GM12873 (cell line): Measurements from ENCODE around the gene CAMP.

Source experiments
- CTCF ChIP-seq: IDR thresholded peaks from 2 replicates; pipeline ENCODE4 v1.5.1; 2012; ENCODE audit warnings: low read depth, mild to moderate bottlenecking, moderate library complexity, low read length, control low read depth; ENCODE audit not compliant: insufficient read depth; ENCODE audit errors: missing control alignments

The CAMP gene

GRCh38 chr3:48215876-48216275 lies 7.4 kb upstream of the CAMP start:
- TF ChIP-seq CTCF = no peak

- no peak for TF ChIP-seq CTCF
Observed at GRCh38 chr3:48217449-48217848, 5.8 kb upstream of the CAMP start.

GRCh38 chr3:48218537-48218936 lies 4.8 kb upstream of the CAMP start:
- TF ChIP-seq CTCF = no peak

GRCh38 chr3:48219543-48219942 lies 3.8 kb upstream of the CAMP start:
- no peak for TF ChIP-seq CTCF

GRCh38 chr3:48220746-48221145 lies 2.5 kb upstream of the CAMP start:
- TF ChIP-seq CTCF = no peak

- TF ChIP-seq CTCF = no peak
Observed at GRCh38 chr3:48225587-48225986, 2.3 kb downstream of the CAMP start.

- no peak for TF ChIP-seq CTCF
Observed at GRCh38 chr3:48226939-48227338, 3.6 kb downstream of the CAMP start.

GRCh38 chr3:48232232-48232631 lies 8.9 kb downstream of the CAMP start:
- no peak for TF ChIP-seq CTCF
